Hepatocyte (in vitro differentiated cells): Measurements from ENCODE around the gene TRAPPC14.

Experiments
- CTCF ChIP-seq: fragments of 200-600 bp; sonication (generic); IDR thresholded peaks from 2 replicates; pipeline ENCODE4 v1.5.1; 2016; ENCODE audit warnings: antibody characterized with exemption, mild to moderate bottlenecking; ENCODE audit not compliant: poor library complexity
- EZH2 ChIP-seq: fragments of 200-600 bp; sonication (generic); IDR thresholded peaks from 2 replicates; pipeline ENCODE4 v1.6.1; 2016; ENCODE audit warnings: antibody characterized with exemption, mild to moderate bottlenecking, borderline replicate concordance

- TF ChIP-seq CTCF (no peak), EZH2 (no peak)
Measured at GRCh38 chr7:100148225-100148558, 10.3 kb downstream of the TRAPPC14 start.
